BE2C (cell line): ENCODE data around the gene TYMP.
"Not testable (repeated sequence)": the region's sequence is repeated elsewhere in the genome, so short reads cannot be mapped to it uniquely, and the experiment has no call there.

ENCODE experiments used
- DNase-seq: peaks from one replicate; pipeline ENCODE4 v3.0.0-alpha.2; 2020
- H3K27me3 ChIP-seq: fragments of 250-450 bp; sonication (Bioruptor Pico); 2 replicates; pipeline ENCODE4 v1.5.1; 2020; ENCODE audit warnings: mild to moderate bottlenecking
- H3K36me3 ChIP-seq: fragments of 250-450 bp; sonication (Bioruptor Pico); 2 replicates; pipeline ENCODE4 v1.5.1; 2020; ENCODE audit warnings: mild to moderate bottlenecking
- H3K4me1 ChIP-seq: fragments of 250-450 bp; sonication (Bioruptor Pico); 2 replicates; pipeline ENCODE4 v1.5.1; 2020
- H3K4me3 ChIP-seq: 2 replicates; pipeline ENCODE4 v1.5.1; 2011; ENCODE audit warnings: low read depth, low read length
- H3K9me3 ChIP-seq: fragments of 250-450 bp; sonication (Bioruptor Pico); 2 replicates; pipeline ENCODE4 v1.5.1; 2020
- TF ChIP-seq, protein P1 (sequence below): IDR thresholded peaks from 2 replicates; pipeline ENCODE4 v1.5.1; 2012; ENCODE audit warnings: mild to moderate bottlenecking, low read depth, low read length

Gene TYMP

GRCh38 chr22:50520826-50521453, 8.9 kb downstream of the TYMP start:
- Histone ChIP-seq H3K36me3 (peaks cover 69% of the 10 kb centered on the region), H3K27me3 (no peaks in the 10 kb centered on the region), H3K4me3 (no peak overlapping the region), H3K4me1 (peaks cover 5% of the 10 kb centered on the region; the same call in 1 of the 2 replicates), H3K9me3 (no peaks in the 10 kb centered on the region)
- TF ChIP-seq, protein P1, sequence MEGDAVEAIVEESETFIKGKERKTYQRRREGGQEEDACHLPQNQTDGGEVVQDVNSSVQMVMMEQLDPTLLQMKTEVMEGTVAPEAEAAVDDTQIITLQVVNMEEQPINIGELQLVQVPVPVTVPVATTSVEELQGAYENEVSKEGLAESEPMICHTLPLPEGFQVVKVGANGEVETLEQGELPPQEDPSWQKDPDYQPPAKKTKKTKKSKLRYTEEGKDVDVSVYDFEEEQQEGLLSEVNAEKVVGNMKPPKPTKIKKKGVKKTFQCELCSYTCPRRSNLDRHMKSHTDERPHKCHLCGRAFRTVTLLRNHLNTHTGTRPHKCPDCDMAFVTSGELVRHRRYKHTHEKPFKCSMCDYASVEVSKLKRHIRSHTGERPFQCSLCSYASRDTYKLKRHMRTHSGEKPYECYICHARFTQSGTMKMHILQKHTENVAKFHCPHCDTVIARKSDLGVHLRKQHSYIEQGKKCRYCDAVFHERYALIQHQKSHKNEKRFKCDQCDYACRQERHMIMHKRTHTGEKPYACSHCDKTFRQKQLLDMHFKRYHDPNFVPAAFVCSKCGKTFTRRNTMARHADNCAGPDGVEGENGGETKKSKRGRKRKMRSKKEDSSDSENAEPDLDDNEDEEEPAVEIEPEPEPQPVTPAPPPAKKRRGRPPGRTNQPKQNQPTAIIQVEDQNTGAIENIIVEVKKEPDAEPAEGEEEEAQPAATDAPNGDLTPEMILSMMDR: no peak
- no peak for DNase-seq

GRCh38 chr22:50520184-50520583, 9.6 kb downstream of the TYMP start:
- H3K4me1 ChIP-seq, H3K27me3 ChIP-seq, H3K9me3 ChIP-seq, DNase-seq, H3K4me3 ChIP-seq: not testable (repeated sequence)
- peaks cover 69% of the 10 kb centered on the region for H3K36me3 ChIP-seq

DNA sequence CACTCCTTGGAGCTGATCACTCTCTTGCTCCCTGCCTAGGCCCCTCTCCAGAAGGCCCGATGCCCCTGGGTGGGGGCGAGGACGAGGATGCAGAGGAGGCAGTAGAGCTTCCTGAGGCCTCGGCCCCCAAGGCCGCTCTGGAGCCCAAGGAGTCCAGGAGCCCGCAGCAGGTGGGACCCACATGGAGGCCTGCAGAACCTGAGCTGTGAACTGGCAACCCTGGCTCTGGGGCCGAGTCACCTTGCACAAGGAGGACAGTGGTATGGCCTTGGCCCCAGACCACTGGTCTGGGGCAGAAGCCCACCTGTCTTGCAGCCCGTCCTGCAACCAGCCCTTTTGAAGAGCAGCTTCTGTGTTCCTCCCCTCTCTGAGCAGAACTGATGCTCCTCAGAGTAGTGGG, 10.7 kb downstream of the TYMP start:
- H3K27me3 ChIP-seq: no peaks in the 10 kb centered on the region
- H3K4me3 ChIP-seq: no peak overlapping the region
- H3K4me1 ChIP-seq: peaks cover 5% of the 10 kb centered on the region; the same call in 1 of the 2 replicates
- no peaks in the 10 kb centered on the region for H3K9me3 ChIP-seq
- DNase-seq: no peak
- TF ChIP-seq, protein P1: no peak
- peaks cover 69% of the 10 kb centered on the region for H3K36me3 ChIP-seq

GRCh38 chr22:50518606-50519005, 11.2 kb downstream of the TYMP start:
- H3K4me3 ChIP-seq: no peak overlapping the region
- H3K9me3 ChIP-seq: no peaks in the 10 kb centered on the region
- no peak for DNase-seq
- no peaks in the 10 kb centered on the region for H3K27me3 ChIP-seq
- TF ChIP-seq, protein P1: no peak
- H3K4me1 ChIP-seq: peaks cover 2% of the 10 kb centered on the region; the same call in 1 of the 2 replicates
- peaks cover 64% of the 10 kb centered on the region for H3K36me3 ChIP-seq

DNA sequence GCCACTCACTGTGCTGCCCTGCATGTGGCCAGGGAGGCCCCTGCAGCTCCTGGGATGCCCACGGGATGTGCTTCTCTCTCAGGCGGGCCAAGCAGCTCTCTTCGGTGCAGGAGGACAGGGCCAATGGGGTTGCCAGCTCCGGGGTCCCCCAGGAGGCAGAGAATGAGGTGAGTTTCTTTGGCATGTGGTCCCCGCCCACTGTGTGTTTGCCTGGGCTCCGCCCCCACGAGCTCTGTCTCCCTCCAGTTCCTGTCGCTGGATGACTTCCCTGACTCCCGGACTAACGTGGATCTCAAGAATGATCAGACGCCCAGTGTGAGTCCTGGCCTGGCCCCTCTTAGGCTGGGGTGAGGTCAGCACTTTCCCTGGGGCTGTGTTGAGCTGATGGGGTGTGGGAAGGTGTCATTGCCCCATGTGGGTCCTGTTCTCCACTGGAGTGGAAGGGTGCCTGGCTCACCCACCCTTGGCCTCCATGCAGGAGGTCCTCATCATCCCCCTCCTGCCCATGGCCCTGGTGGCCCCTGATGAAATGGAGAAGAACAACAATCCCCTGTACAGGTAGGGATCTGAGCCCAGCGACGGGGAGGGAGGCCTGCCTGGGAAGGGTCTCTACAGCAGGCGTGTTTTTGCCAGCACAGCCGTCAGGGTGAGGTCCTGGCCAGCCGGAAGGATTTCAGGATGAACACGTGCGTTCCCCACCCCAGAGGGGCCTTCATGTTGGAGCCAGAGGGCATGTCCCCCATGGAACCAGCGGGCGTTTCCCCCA, 12.1 kb downstream of the TYMP start:
- TF ChIP-seq, protein P1: no peak
- H3K4me1 ChIP-seq: no peaks in the 10 kb centered on the region
- H3K36me3 ChIP-seq: peaks cover 57% of the 10 kb centered on the region
- H3K27me3 ChIP-seq: no peaks in the 10 kb centered on the region
- H3K4me3 ChIP-seq: no peak overlapping the region
- DNase-seq: no peak
- H3K9me3 ChIP-seq: no peaks in the 10 kb centered on the region

DNA sequence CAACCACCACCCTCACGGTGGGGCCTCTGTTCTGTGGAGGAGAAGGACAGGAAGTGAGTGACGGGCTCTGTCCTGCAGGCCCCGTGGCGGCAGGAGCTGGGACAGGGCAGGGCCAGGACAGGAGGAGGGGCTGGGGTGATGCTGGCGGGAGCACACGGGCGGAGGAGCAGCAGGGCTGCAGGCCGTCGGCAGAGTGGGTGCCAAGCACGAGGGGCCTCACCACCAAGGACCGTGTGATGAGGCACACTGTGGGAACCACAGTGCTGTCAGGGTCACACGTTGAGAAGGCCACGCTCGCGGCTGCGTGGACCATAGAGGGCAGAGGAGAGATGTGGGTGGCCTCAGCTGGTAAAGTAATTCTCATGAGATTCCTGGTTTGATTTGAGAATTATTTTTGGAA, 12.9 kb downstream of the TYMP start:
- Histone ChIP-seq H3K36me3 (peaks cover 57% of the 10 kb centered on the region), H3K4me3 (no peak overlapping the region), H3K9me3 (no peaks in the 10 kb centered on the region), H3K27me3 (no peaks in the 10 kb centered on the region), H3K4me1 (no peaks in the 10 kb centered on the region)
- no peak for DNase-seq
- TF ChIP-seq, protein P1: no peak
